Caki2 (cell line): Measurements from ENCODE around the gene A4GALT. TPM values are rescaled to one million over a fixed set of nuclear protein-coding genes. Genes with fewer than 3 reads are reported as not detected.
"Not testable (repeated sequence)": the region's sequence is repeated elsewhere in the genome, so short reads cannot be mapped to it uniquely, and the experiment has no call there.

Source experiments
- DNase-seq: peaks from one replicate; pipeline ENCODE4 v3.0.0-alpha.2; 2015; ENCODE audit warnings: low read depth
- in situ Hi-C: cut with HindIII; loops from 2 replicates; pipeline ENCODE4 v1.10.0; 2016; ENCODE audit warnings: low sequenced_read_pairs, low pct_unique_long_range_greater_than_20kb, mixed read lengths
- total RNA-seq: library from RNA; depleted of rRNA; stranded (reverse); fragments of >200 nt; shearing (Covaris generic); gene quantifications from 2 replicates; pipeline ENCODE4 v1.2.3, GENCODE V29; 2014; ENCODE audit warnings: low replicate concordance

Gene A4GALT
- total RNA-seq, 1 experiment from 2014 or later = 8.3 TPM

- no peak for DNase-seq
- in situ Hi-C loops = no loop called here
Observed at GRCh38 chr22:42747701-42748513, 27.2 kb upstream of the A4GALT start.

- in situ Hi-C loops = no loop called here
- no peak for DNase-seq
Observed at GRCh38 chr22:42745118-42745517, 24.4 kb upstream of the A4GALT start.

GRCh38 chr22:42743501-42743991, 22.9 kb upstream of the A4GALT start:
- DNase-seq = no peak

GRCh38 chr22:42742940-42743339, 22.3 kb upstream of the A4GALT start:
- in situ Hi-C loops = no loop called here
- no peak for DNase-seq

More at GRCh38 chr22:42743501-42743991, 22.9 kb upstream of the A4GALT start:
- in situ Hi-C loops = no loop called here

- DNase-seq, in situ Hi-C loops: not testable (repeated sequence)
Observed at GRCh38 chr22:42740320-42740719, 19.6 kb upstream of the A4GALT start.

GRCh38 chr22:42734406-42734805, 13.7 kb upstream of the A4GALT start:
- in situ Hi-C loops = no loop called here
- DNase-seq = no peak

- in situ Hi-C loops, DNase-seq: not testable (repeated sequence)
Observed at GRCh38 chr22:42733394-42733793, 12.7 kb upstream of the A4GALT start.

GRCh38 chr22:42732081-42732480, 11.4 kb upstream of the A4GALT start:
- no peak for DNase-seq
- in situ Hi-C loops = no loop called here

GRCh38 chr22:42726811-42727210, 6.1 kb upstream of the A4GALT start:
- no peak for DNase-seq
- in situ Hi-C loops = no loop called here

GRCh38 chr22:42725606-42726355, 5.1 kb upstream of the A4GALT start:
- DNase-seq = no peak
- in situ Hi-C loops = no loop called here

- DNase-seq = no peak
- in situ Hi-C loops = no loop called here
Observed at GRCh38 chr22:42724062-42724461, 3.4 kb upstream of the A4GALT start.

GRCh38 chr22:42721045-42721434, 370 bp upstream of the A4GALT start:
- in situ Hi-C loops = no loop called here
- no peak for DNase-seq

- no peak for DNase-seq
- in situ Hi-C loops = no loop called here
Observed at GRCh38 chr22:42719656-42720262, 911 bp downstream of the A4GALT start.

- in situ Hi-C loops = no loop called here
Observed at GRCh38 chr22:42719133-42719532, 1.5 kb downstream of the A4GALT start.

GRCh38 chr22:42717197-42717928, 3.3 kb downstream of the A4GALT start:
- in situ Hi-C loops = no loop called here
- DNase-seq = peak; percentile 66

More at GRCh38 chr22:42719133-42719532, 1.5 kb downstream of the A4GALT start:
- DNase-seq = no peak

GRCh38 chr22:42716649-42717127, 4.0 kb downstream of the A4GALT start:
- in situ Hi-C loops = no loop called here
- DNase-seq = no peak

GRCh38 chr22:42716221-42716620, 4.4 kb downstream of the A4GALT start:
- no peak for DNase-seq
- in situ Hi-C loops = no loop called here

- DNase-seq = no peak
- in situ Hi-C loops = no loop called here
Observed at GRCh38 chr22:42714768-42715390, 5.8 kb downstream of the A4GALT start.
